ENCODE results near the gene MAGOH.

Gene MAGOH

DNA sequence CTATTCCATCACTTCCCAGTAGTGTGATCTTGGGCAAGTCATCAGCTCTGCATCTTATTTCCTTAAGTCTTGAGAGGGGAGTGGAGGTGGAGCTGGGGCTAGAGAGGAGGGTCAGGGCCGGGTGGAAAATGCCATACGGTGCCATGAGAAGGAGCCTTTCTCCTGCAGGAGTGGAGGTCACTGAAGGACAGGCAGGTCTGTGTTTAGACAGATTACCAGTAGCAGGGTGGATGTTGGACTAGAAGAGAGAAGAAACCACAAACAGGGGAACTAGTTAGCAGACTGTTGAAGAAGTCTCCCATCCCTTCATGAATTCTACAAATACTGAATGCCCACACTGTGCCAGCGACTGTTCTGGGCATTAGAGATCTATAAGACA lies 55.6 kb downstream of the MAGOH start:
- H3K4me3 ChIP-seq (ENCODE audit: control insufficient read depth, low read depth, low read length), result no peak overlapping the region
- DNase-seq (ENCODE audit: low read depth), result no peak
- TF ChIP-seq, protein P1, sequence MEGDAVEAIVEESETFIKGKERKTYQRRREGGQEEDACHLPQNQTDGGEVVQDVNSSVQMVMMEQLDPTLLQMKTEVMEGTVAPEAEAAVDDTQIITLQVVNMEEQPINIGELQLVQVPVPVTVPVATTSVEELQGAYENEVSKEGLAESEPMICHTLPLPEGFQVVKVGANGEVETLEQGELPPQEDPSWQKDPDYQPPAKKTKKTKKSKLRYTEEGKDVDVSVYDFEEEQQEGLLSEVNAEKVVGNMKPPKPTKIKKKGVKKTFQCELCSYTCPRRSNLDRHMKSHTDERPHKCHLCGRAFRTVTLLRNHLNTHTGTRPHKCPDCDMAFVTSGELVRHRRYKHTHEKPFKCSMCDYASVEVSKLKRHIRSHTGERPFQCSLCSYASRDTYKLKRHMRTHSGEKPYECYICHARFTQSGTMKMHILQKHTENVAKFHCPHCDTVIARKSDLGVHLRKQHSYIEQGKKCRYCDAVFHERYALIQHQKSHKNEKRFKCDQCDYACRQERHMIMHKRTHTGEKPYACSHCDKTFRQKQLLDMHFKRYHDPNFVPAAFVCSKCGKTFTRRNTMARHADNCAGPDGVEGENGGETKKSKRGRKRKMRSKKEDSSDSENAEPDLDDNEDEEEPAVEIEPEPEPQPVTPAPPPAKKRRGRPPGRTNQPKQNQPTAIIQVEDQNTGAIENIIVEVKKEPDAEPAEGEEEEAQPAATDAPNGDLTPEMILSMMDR (conservative IDR thresholded peaks at IDR 0.05; ENCODE audit: control insufficient read depth, insufficient read depth, low read depth, low read length), result no peak

DNA sequence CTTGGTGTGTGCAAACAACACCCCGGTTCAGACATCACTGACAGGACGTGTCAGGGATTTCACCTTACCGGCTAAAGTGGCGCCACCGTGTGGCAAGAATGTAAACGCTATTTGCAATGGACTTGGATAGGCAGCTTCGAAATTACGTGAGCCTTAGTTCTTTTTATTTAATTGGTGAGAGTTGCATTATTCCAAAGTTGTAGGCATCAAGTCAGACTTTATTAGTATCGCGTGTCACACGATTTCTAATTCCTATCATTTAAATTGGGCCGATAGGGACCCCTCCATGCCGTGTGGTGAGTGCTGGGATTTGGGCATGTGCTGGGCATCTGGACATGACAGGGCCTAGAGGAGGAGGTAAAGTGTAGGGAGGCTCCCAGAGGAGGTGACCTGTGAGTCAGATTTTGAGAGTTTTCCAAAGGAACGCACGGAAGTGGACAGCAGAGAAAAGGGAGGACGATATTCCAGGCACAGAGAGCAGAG lies 56.2 kb downstream of the MAGOH start:
- no peak overlapping the region for H3K4me3 ChIP-seq (ENCODE audit: control insufficient read depth, low read depth, low read length)
- peak; percentile 85 for DNase-seq (ENCODE audit: low read depth)
- TF ChIP-seq, protein P1 (conservative IDR thresholded peaks at IDR 0.05; ENCODE audit: control insufficient read depth, insufficient read depth, low read depth, low read length), result peak; percentile 78

DNA sequence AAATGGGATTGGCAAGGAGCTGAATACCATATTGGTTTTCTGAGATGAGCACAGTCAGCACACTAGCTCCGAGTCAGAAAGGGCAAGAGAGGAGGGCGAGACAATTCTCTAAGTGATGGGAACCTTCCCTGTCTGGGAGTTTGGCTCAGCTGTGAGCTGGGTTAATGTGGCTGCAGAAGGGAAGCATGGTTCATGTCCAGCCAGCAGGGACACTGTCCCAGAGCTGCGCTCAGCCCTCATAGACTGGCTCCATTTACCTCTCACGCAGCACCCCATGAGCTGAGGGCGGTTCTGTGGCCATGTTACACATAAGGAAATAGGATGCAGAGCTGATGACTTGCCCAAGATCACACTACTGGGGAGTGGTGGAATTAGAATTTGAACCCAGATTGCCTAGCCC lies 57.4 kb downstream of the MAGOH start:
- TF ChIP-seq, protein P1 (conservative IDR thresholded peaks at IDR 0.05; ENCODE audit: control insufficient read depth, insufficient read depth, low read depth, low read length), result no peak
- no peak for DNase-seq (ENCODE audit: low read depth)
- H3K4me3 ChIP-seq (ENCODE audit: control insufficient read depth, low read depth, low read length), result no peak overlapping the region

DNA sequence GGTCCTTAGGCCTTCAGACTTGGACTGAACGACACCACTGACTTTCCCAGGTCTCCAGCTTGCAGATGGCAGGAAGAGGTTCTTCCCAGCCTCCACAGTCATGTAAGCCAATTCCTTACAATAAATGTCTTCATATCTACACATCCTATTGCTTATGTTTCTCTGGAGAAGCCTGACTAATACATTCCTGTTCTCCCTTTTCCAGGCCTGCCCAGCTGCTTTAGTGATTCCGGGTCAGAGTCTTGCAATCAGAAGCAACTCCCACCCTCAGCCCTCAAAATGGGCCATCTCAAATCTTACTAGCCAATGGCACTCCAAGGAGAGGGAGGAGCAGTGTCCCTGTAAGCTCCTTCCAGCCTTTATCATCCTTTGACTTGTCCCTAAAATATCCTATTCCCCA lies 58.1 kb downstream of the MAGOH start:
- no peak overlapping the region for H3K4me3 ChIP-seq (ENCODE audit: control insufficient read depth, low read depth, low read length)
- TF ChIP-seq, protein P1 (conservative IDR thresholded peaks at IDR 0.05; ENCODE audit: control insufficient read depth, insufficient read depth, low read depth, low read length), result no peak
- peak; percentile 49 for DNase-seq (ENCODE audit: low read depth)

Measured in fibroblast of mammary gland (primary cell).